HG03280 (cell line): ENCODE data around the gene TMEM143.
A peak's percentile ranks its signal among the peaks of the same experiment; 100 is the strongest.
"Not testable (repeated sequence)": the region's sequence is repeated elsewhere in the genome, so short reads cannot be mapped to it uniquely, and the experiment has no call there.

ENCODE experiments used
- ATAC-seq: cut with Tn5 transposase; IDR thresholded peaks from one replicate; pipeline ENCODE4 v1.9.1; 2021; ENCODE audit warnings: mild to moderate bottlenecking, moderate library complexity; ENCODE audit not compliant: unreplicated experiment

Gene TMEM143

GRCh38 chr19:48391100-48392005 lies 27.6 kb upstream of the TMEM143 start, which contains the start of gene KDELR1:
Gene KDELR1, minus strand, starts transcription at chr19:48391551. Its CDS starts 193 bp downstream, at chr19:48391358.
- ATAC-seq, result peak; percentile 82

- ATAC-seq, result peak; percentile 35
Observed at GRCh38 chr19:48390188-48391099, 26.7 kb upstream of the TMEM143 start.

DNA sequence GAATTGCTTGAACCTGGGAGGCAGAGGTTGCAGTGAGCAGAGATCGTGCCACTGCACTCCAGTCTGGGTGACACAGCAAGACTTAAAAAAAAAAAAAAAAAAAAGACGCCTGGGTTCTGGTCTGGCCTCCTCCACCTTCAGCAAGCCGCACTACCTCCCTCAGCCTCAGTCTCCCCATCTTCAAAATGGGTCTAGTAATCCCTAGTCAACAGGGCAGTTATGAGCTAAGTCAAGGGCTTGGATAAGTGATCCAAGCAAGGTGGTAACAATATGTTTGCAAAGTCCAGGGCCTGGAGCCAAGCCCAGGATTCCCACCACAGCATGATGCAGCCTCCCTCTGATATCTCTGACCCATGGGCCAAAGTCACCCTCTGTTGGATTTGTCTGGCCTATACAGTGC lies 23.2 kb upstream of the TMEM143 start:
- ATAC-seq, result no peak

DNA sequence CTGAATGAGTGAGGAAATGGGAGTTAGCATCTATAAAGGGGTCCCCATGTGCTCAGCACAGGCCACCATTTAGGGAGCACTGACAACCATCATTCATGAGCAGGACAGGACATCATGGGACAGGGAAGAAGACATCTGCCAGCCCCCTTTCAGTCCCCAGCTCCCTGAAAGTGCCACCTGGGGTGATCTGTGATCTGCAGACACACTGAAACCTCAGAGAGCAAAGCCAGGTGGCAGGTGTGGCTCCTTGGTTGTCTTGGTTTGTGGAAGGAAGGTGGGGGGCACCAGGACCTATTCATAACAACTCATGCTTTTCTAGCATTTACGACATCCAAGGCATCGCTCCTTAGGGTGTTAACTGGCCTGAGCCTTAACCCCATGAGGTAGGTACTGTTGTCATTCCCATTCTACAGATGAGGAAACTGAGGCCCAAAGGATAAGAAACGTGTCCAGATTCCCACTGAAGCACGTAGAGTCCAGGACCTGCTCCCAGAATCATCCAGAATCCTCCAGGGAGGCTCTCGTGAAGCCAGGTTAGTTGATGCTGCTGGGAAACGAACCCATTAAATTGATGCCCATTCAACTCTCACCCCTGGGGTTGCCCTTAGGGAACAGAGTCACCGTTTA lies 21.8 kb upstream of the TMEM143 start:
- ATAC-seq, result no peak

GRCh38 chr19:48382286-48382685 lies 18.5 kb upstream of the TMEM143 start:
- ATAC-seq, result no peak

GRCh38 chr19:48381178-48381950 lies 17.6 kb upstream of the TMEM143 start:
- no peak for ATAC-seq

GRCh38 chr19:48379058-48379457 lies 15.3 kb upstream of the TMEM143 start:
- no peak for ATAC-seq

DNA sequence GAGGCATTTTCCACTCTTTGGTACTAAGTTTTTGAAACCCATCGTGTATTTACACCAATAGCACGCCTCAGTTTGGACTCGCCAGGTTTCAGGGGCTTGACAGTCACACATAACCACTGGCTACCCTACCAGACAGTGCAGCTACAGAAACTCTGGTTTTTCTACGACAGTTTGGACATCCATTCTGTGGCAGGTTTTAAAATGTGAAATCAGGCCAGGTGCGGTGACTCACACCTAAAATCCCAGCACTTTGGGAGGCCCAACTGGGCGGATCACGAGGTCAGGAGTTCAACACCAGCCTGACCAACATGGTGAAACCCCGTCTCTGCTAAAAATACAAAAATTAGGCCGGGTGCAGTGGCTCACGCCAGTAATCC lies 14.4 kb upstream of the TMEM143 start:
- no peak for ATAC-seq

GRCh38 chr19:48373567-48373966 lies 9.8 kb upstream of the TMEM143 start:
- no peak for ATAC-seq

GRCh38 chr19:48372904-48373303 lies 9.2 kb upstream of the TMEM143 start:
- ATAC-seq, result no peak

DNA sequence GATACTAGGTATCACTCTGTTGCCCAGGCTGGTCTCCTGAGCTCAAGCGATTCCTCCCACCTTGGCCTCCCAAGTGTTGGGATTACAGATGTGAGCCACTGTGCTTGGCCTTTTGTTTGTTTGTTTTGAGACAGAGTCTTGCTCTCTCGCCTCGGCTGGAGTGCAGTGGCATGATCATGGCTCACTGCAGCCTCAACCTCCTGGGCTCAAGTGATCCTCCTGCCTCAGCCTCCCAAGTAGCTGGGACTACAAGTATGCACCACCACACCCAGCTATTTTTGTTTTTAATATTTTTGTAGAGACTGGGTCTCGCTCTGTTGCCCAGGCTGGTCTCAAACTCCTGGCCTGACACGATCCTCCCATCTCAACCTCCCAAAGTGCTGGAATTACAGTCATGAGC lies 8.0 kb upstream of the TMEM143 start:
- not testable (repeated sequence) for ATAC-seq

GRCh38 chr19:48371367-48371766 lies 7.6 kb upstream of the TMEM143 start:
- ATAC-seq, result no peak

DNA sequence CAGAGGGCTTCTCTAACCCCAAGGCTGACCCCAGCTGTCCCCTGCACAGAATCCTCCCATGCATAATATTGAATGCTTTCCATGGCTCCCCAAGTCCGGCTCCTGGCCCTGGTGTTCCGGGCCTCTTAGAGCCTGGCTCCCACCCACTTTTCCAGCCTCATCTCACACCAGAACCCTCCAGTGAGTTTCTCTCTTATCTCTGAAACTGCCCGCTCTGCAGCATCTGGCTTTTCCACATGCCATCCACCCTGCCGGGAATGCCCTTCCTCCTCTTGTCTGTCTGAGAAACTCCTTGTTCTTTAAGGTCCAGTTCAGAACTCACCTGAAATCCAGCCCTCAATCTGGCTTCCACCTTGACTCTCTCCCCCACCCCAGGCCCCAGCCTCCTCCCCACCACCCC lies 7.2 kb upstream of the TMEM143 start:
- ATAC-seq, result no peak

DNA sequence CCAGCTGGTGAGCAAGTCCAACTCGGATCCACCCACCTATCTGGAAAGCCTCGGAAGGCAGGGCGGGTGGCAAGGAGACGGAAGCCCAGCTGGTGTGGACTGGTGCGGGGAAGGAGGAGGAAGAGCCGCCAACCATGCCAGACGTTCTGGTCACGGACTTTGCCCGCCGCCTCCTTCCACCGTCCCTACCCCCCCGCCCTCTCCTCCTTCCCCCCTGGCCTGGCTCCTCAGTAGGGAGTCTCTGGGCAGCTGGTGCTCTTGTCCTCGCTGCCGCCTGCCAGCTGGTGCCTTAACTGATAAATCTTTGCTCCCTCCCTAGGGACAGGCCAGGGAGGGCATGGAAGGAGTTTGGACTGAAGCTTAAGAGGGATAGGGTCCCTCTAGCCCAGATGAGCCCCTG lies 5.2 kb upstream of the TMEM143 start:
- ATAC-seq, result no peak

DNA sequence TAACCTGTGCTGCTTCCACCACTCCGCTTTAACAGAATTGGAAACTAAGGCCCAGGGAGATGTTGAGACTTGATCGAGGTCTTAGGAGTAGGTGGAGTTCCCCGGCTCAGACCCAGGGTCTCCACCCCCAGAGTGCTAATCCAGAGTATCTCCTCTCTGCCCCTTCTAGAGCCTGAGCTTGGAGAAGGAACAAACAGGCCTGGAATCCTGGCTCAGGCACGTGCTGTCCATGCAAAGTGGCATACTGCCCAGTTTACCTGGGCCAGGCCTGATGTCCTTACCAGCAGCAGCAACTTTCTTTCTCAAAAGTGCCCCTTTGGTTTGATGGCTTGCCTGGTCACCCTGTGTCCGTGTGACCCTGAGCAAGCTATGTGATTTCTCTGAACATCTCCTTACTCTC lies 4.1 kb upstream of the TMEM143 start:
- ATAC-seq, result no peak

GRCh38 chr19:48365602-48366001 lies 1.9 kb upstream of the TMEM143 start:
- no peak for ATAC-seq

DNA sequence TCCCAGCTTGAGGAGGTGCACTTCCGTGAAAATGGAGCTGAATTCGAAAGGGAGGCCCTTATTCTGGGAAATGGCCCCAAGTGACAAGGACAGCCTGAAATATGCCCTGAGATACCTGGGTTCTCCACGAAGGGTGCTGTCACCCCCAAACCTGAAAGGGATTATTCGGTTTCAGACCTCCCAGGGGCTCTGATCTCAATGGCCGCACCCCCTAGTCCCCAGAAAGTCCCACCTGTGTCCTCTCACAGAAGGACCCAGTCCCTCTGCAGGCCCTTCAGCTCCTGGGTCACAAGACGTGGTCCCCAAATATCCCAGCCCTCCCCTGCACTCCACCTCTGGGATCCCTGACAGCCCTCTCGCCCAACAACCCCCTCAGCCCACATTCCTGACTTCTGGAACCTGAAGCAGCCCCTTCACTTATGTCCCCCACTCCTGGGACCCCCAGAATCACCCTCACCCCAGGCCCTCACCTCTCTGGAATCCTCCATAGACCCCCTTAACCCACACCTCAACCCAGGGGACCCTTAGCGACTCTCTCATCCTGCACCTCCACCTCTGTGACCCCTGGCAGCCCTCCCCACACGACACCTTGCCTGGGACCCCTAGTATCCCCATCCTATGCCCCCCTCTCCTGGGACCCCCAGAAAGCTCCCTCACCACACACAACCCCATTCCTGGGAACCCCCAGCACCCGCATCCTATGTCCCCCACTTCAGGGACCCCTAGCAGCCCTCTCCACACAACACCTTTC lies 1.0 kb upstream of the TMEM143 start:
- no peak for ATAC-seq

DNA sequence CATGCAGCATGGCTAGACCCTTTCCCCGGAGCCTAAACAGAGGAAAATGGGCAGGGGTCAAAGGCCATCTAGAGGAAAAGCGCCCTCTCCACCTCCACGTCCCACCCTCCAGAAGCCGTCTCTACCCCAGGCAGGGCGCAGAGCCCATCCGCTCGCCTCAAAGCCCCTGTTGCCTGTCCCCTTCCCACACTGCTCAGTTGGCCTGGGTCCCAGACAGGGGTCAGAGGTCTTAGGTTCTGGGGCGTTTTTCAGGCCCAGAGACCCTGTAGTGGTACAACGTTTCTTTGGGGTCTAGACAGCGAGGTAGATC lies 285 bp downstream of the TMEM143 start:
- ATAC-seq, result peak; percentile 13

- ATAC-seq, result peak; percentile 45
Observed at GRCh38 chr19:48362716-48363499, 832 bp downstream of the TMEM143 start.
